ENCODE results near the gene FCAR.
"Not testable (repeated sequence)": the region's sequence is repeated elsewhere in the genome, so short reads cannot be mapped to it uniquely, and the experiment has no call there.

- TF ChIP-seq, protein P1, sequence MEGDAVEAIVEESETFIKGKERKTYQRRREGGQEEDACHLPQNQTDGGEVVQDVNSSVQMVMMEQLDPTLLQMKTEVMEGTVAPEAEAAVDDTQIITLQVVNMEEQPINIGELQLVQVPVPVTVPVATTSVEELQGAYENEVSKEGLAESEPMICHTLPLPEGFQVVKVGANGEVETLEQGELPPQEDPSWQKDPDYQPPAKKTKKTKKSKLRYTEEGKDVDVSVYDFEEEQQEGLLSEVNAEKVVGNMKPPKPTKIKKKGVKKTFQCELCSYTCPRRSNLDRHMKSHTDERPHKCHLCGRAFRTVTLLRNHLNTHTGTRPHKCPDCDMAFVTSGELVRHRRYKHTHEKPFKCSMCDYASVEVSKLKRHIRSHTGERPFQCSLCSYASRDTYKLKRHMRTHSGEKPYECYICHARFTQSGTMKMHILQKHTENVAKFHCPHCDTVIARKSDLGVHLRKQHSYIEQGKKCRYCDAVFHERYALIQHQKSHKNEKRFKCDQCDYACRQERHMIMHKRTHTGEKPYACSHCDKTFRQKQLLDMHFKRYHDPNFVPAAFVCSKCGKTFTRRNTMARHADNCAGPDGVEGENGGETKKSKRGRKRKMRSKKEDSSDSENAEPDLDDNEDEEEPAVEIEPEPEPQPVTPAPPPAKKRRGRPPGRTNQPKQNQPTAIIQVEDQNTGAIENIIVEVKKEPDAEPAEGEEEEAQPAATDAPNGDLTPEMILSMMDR (IDR thresholded peaks at IDR 0.05; ENCODE audit: low read depth, low read length) = not testable (repeated sequence)
- not testable (repeated sequence) for TF ChIP-seq EZH2phosphoT487 (IDR thresholded peaks at IDR 0.05; ENCODE audit: low read depth)
Measured at GRCh38 chr19:54939538-54939937, 65.5 kb downstream of the FCAR start.

Data from OCI-LY3 (cell line).